GM12878 (cell line): ENCODE results near the gene RGS19.

Experiments used
- CHD1 ChIP-seq: IDR thresholded peaks from 2 replicates; pipeline ENCODE4 v1.6.1; 2012; ENCODE audit warnings: low read depth, low read length, improper control_type of control experiment
- HCFC1 ChIP-seq: fragments of 150-350 bp; IDR thresholded peaks from 2 replicates; pipeline ENCODE4 v1.6.1; 2014; ENCODE audit warnings: low read length
- KDM1A ChIP-seq: fragments of 200-600 bp; sonication (generic); IDR thresholded peaks from 2 replicates; pipeline ENCODE4 v1.6.1; 2016; ENCODE audit warnings: borderline replicate concordance
- NRF1 ChIP-seq: conservative IDR thresholded peaks from 2 replicates; pipeline ENCODE4 v1.6.1; 2011; ENCODE audit warnings: mild to moderate bottlenecking, low read depth, low read length, improper control_type of control experiment
- POLR2A ChIP-seq: IDR thresholded peaks from 2 replicates; pipeline ENCODE4 v1.6.1; 2011; ENCODE audit warnings: low read depth, mild to moderate bottlenecking, low read length
- RELA ChIP-seq: fragments of 450-650 bp; IDR thresholded peaks from 2 replicates; pipeline ENCODE4 v1.8.0; 2014; ENCODE audit warnings: borderline replicate concordance; ENCODE audit not compliant: partially characterized antibody
- TF ChIP-seq, protein P1 (sequence below), 3 experiments: IDR thresholded peaks in 2 of 3; conservative IDR thresholded peaks in 1 of 3; 2 replicates each; pipeline ENCODE4 v1.5.1; 2011; ENCODE audit warnings: low read depth in 3 of 3, low read length in 3 of 3, mild to moderate bottlenecking in 3 of 3, control low read depth in 2 of 3, moderate library complexity in 2 of 3, inconsistent platforms in 1 of 3, mixed read lengths in 1 of 3; ENCODE audit not compliant: control insufficient read depth in 2 of 3, insufficient read depth in 1 of 3; ENCODE audit errors: extremely low read depth in 1 of 3
- TF ChIP-seq, protein P2 (sequence below): IDR thresholded peaks from 2 replicates; pipeline ENCODE4 v1.6.1; 2012; ENCODE audit warnings: improper control_type of control experiment, low read depth, low read length; ENCODE audit not compliant: insufficient replicate concordance

DNA sequence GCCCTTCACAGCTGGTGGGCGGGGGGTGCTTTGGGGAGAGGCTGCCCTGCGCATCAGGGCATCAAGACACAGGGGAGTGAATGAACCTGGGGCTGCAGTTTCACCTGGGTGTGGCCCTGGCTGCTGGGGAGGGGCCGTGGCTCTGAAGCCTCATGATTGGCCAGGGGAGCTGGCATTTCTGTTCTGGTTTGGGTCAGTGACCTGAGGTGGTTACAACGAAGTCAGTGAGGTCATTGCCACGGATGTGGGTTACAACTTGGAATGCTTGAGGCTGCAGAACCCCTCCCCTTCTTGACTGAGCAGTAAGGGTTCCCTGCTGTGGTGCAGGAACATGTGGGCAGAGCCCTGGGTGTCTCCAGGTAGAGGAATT is 13.4 kb downstream of the RGS19 start:
- TF ChIP-seq POLR2A (no peak), HCFC1 (no peak), CHD1 (no peak), RELA (no peak), KDM1A (no peak), NRF1 (no peak)
- TF ChIP-seq, protein P1, sequence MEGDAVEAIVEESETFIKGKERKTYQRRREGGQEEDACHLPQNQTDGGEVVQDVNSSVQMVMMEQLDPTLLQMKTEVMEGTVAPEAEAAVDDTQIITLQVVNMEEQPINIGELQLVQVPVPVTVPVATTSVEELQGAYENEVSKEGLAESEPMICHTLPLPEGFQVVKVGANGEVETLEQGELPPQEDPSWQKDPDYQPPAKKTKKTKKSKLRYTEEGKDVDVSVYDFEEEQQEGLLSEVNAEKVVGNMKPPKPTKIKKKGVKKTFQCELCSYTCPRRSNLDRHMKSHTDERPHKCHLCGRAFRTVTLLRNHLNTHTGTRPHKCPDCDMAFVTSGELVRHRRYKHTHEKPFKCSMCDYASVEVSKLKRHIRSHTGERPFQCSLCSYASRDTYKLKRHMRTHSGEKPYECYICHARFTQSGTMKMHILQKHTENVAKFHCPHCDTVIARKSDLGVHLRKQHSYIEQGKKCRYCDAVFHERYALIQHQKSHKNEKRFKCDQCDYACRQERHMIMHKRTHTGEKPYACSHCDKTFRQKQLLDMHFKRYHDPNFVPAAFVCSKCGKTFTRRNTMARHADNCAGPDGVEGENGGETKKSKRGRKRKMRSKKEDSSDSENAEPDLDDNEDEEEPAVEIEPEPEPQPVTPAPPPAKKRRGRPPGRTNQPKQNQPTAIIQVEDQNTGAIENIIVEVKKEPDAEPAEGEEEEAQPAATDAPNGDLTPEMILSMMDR (IDR thresholded peaks at IDR 0.05 in 2 of 3, conservative IDR thresholded peaks at IDR 0.05 in 1 of 3; ENCODE audit: control insufficient read depth in 2 of 3, extremely low read depth in 1 of 3, insufficient read depth in 1 of 3, low read depth in 3 of 3, low read length in 3 of 3) = no peak
- TF ChIP-seq, protein P2, sequence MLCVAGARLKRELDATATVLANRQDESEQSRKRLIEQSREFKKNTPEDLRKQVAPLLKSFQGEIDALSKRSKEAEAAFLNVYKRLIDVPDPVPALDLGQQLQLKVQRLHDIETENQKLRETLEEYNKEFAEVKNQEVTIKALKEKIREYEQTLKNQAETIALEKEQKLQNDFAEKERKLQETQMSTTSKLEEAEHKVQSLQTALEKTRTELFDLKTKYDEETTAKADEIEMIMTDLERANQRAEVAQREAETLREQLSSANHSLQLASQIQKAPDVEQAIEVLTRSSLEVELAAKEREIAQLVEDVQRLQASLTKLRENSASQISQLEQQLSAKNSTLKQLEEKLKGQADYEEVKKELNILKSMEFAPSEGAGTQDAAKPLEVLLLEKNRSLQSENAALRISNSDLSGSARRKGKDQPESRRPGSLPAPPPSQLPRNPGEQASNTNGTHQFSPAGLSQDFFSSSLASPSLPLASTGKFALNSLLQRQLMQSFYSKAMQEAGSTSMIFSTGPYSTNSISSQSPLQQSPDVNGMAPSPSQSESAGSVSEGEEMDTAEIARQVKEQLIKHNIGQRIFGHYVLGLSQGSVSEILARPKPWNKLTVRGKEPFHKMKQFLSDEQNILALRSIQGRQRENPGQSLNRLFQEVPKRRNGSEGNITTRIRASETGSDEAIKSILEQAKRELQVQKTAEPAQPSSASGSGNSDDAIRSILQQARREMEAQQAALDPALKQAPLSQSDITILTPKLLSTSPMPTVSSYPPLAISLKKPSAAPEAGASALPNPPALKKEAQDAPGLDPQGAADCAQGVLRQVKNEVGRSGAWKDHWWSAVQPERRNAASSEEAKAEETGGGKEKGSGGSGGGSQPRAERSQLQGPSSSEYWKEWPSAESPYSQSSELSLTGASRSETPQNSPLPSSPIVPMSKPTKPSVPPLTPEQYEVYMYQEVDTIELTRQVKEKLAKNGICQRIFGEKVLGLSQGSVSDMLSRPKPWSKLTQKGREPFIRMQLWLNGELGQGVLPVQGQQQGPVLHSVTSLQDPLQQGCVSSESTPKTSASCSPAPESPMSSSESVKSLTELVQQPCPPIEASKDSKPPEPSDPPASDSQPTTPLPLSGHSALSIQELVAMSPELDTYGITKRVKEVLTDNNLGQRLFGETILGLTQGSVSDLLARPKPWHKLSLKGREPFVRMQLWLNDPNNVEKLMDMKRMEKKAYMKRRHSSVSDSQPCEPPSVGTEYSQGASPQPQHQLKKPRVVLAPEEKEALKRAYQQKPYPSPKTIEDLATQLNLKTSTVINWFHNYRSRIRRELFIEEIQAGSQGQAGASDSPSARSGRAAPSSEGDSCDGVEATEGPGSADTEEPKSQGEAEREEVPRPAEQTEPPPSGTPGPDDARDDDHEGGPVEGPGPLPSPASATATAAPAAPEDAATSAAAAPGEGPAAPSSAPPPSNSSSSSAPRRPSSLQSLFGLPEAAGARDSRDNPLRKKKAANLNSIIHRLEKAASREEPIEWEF = no peak
